ENCODE measurements around the gene RDH5. TPM values are rescaled to one million over a fixed set of nuclear protein-coding genes. Genes with fewer than 3 reads are reported as not detected.

RDH5 gene
- total RNA-seq, 1 experiment from 2014 or later = 5.1 TPM

- Histone ChIP-seq H3K4me2 (ENCODE audit: low read length) (no peak overlapping the region), H3K9me2 (replicated peaks; ENCODE audit: low read length) (no peaks in the 10 kb centered on the region), H3K4me3 (ENCODE audit: low read length) (no peak overlapping the region), H3K9ac (ENCODE audit: low read length) (no peak overlapping the region), H3K79me2 (ENCODE audit: low read length) (no peaks in the 10 kb centered on the region), H3K4me1 (ENCODE audit: insufficient read depth, low read length) (no peaks in the 10 kb centered on the region), H3K9me3 (ENCODE audit: low read length) (no peaks in the 10 kb centered on the region), H3K36me3 (ENCODE audit: low read depth, low read length) (no peaks in the 10 kb centered on the region), H2AFZ (ENCODE audit: low read length) (no peak overlapping the region), H4K20me1 (ENCODE audit: low read length) (no peaks in the 10 kb centered on the region), H3K27me3 (ENCODE audit: low read length) (no peaks in the 10 kb centered on the region), H3K27ac (ENCODE audit: low read length) (no peak overlapping the region), H3F3A (ENCODE audit: low read length, unreplicated experiment) (no peaks in the 10 kb centered on the region)
- intact Hi-C loops (cut with micrococcal nuclease) = no loop called here
- TF ChIP-seq, protein P1, sequence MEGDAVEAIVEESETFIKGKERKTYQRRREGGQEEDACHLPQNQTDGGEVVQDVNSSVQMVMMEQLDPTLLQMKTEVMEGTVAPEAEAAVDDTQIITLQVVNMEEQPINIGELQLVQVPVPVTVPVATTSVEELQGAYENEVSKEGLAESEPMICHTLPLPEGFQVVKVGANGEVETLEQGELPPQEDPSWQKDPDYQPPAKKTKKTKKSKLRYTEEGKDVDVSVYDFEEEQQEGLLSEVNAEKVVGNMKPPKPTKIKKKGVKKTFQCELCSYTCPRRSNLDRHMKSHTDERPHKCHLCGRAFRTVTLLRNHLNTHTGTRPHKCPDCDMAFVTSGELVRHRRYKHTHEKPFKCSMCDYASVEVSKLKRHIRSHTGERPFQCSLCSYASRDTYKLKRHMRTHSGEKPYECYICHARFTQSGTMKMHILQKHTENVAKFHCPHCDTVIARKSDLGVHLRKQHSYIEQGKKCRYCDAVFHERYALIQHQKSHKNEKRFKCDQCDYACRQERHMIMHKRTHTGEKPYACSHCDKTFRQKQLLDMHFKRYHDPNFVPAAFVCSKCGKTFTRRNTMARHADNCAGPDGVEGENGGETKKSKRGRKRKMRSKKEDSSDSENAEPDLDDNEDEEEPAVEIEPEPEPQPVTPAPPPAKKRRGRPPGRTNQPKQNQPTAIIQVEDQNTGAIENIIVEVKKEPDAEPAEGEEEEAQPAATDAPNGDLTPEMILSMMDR (conservative IDR thresholded peaks at IDR 0.05; ENCODE audit: low read depth, low read length) = no peak
- TF ChIP-seq EZH2phosphoT487 (IDR thresholded peaks at IDR 0.05; ENCODE audit: borderline replicate concordance, low read length) = no peak
- no peak for TF ChIP-seq EZH2 (IDR thresholded peaks at IDR 0.05; ENCODE audit: low read length, unreplicated experiment)
- ATAC-seq = no peak
- CTCF ChIA-PET = no interaction called here
- BruUV-seq (replicated peaks) = no TSS peak
- no peak for DNase-seq
- POLR2A ChIA-PET (ENCODE audit: unreplicated experiment) = no interaction called here
Observed at GRCh38 chr12:55692631-55693322, 27.4 kb upstream of the RDH5 start.

DNA sequence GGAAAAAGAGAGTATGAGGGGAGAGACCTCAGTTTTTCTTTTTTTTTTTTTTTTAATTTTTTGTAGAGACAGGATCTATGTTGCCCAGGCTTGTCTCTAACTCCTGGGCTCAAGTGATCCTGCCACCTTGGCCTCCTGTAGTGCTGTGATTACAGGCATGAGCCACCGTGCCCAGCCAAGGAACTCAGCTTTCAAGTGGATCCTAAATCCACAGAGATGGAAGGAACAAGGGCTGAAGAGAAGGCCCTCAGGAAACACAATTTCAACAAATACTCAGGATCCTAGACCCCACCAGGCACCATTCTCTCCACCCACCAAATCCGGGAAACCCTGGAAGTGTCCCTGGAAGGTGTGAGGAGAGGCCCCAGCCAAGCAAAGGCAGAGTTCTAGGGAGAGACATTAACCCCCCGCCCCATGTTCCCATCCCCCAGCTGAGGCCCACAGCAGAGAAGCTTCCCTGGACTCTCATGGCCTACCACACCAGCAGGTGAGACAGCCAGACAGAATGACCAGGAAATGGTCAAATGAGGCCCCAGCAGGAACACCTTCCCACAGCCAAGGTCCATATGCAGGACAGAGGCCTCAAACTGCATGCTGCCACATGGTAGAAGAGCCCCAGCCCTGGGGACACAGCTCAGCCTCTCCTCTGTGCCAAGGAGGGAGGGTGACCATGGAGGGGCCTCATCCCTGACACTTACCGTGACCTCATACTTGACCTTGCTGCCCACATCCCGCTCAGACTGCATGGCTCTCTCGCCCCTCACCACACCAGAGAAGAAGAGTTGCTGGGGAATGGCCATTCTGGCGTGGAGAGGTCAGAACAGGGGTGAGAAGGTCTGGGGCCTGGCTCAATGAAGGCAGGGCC, 26.6 kb upstream of the RDH5 start:
- ATAC-seq (no peak), DNase-seq (no peak)
- Histone ChIP-seq H3K9ac (ENCODE audit: low read length) (no peak overlapping the region), H4K20me1 (ENCODE audit: low read length) (no peaks in the 10 kb centered on the region), H3K9me3 (ENCODE audit: low read length) (no peaks in the 10 kb centered on the region), H3F3A (ENCODE audit: low read length, unreplicated experiment) (no peaks in the 10 kb centered on the region), H3K27me3 (ENCODE audit: low read length) (no peaks in the 10 kb centered on the region), H3K36me3 (ENCODE audit: low read depth, low read length) (no peaks in the 10 kb centered on the region), H3K27ac (ENCODE audit: low read length) (no peak overlapping the region), H3K4me3 (ENCODE audit: low read length) (no peak overlapping the region), H3K9me2 (replicated peaks; ENCODE audit: low read length) (no peaks in the 10 kb centered on the region), H3K4me1 (ENCODE audit: insufficient read depth, low read length) (no peaks in the 10 kb centered on the region), H3K4me2 (ENCODE audit: low read length) (no peak overlapping the region), H2AFZ (ENCODE audit: low read length) (no peak overlapping the region), H3K79me2 (ENCODE audit: low read length) (no peaks in the 10 kb centered on the region)
- no TSS peak for BruUV-seq (replicated peaks)
- intact Hi-C loops (cut with micrococcal nuclease) = no loop called here
- ChIA-PET CTCF (no interaction called here), POLR2A (ENCODE audit: unreplicated experiment) (no interaction called here)
- TF ChIP-seq EZH2phosphoT487 (IDR thresholded peaks at IDR 0.05; ENCODE audit: borderline replicate concordance, low read length) (no peak), EZH2 (IDR thresholded peaks at IDR 0.05; ENCODE audit: low read length, unreplicated experiment) (no peak)
- TF ChIP-seq, protein P1 (conservative IDR thresholded peaks at IDR 0.05; ENCODE audit: low read depth, low read length) = no peak

DNA sequence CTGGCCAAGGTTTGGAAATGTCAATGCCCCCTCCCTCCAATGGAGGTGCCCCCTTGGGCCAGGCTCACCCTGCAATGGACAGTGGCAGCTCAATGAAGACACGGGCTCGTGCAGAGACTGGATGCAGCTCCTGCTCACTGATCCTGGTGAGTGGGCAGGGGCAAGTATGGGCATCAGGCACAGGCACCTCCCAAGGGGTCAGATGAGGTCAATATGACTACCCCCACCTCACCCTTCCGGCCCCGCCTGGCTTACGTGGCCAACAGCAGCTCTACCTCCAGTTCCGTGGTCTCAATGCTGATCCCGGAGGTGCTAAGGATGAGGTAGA, 26.0 kb upstream of the RDH5 start:
- H2AFZ ChIP-seq (ENCODE audit: low read length) = no peak overlapping the region
- no peak for ATAC-seq
- TF ChIP-seq, protein P1 (conservative IDR thresholded peaks at IDR 0.05; ENCODE audit: low read depth, low read length) = no peak
- TF ChIP-seq EZH2 (IDR thresholded peaks at IDR 0.05; ENCODE audit: low read length, unreplicated experiment) (no peak), EZH2phosphoT487 (IDR thresholded peaks at IDR 0.05; ENCODE audit: borderline replicate concordance, low read length) (no peak)
- H3K79me2 ChIP-seq (ENCODE audit: low read length) = no peaks in the 10 kb centered on the region
- BruUV-seq (replicated peaks) = no TSS peak
- H3K9me3 ChIP-seq (ENCODE audit: low read length) = no peaks in the 10 kb centered on the region
- ChIA-PET CTCF (no interaction called here), POLR2A (ENCODE audit: unreplicated experiment) (no interaction called here)
- no peaks in the 10 kb centered on the region for H3K9me2 ChIP-seq (replicated peaks; ENCODE audit: low read length)
- no peaks in the 10 kb centered on the region for H3K36me3 ChIP-seq (ENCODE audit: low read depth, low read length)
- no peak for DNase-seq
- H3K4me2 ChIP-seq (ENCODE audit: low read length) = no peak overlapping the region
- intact Hi-C loops (cut with micrococcal nuclease) = no loop called here
- H3K27ac ChIP-seq (ENCODE audit: low read length) = no peak overlapping the region
- H3K4me1 ChIP-seq (ENCODE audit: insufficient read depth, low read length) = no peaks in the 10 kb centered on the region
- no peaks in the 10 kb centered on the region for H4K20me1 ChIP-seq (ENCODE audit: low read length)
- no peaks in the 10 kb centered on the region for H3F3A ChIP-seq (ENCODE audit: low read length, unreplicated experiment)
- H3K9ac ChIP-seq (ENCODE audit: low read length) = no peak overlapping the region
- H3K4me3 ChIP-seq (ENCODE audit: low read length) = no peak overlapping the region
- no peaks in the 10 kb centered on the region for H3K27me3 ChIP-seq (ENCODE audit: low read length)

Data from PC-3 (cell line).